ENCODE results near the gene GYG2.
"Not testable (repeated sequence)": the region's sequence is repeated elsewhere in the genome, so short reads cannot be mapped to it uniquely, and the experiment has no call there.

The GYG2 gene
- 0 reads per million in 3 experiments for total RNA-seq

GRCh38 chrX:2828344-2828958 lies at the start of gene GYG2:
Gene GYG2 (plus strand): TSS chrX:2828930. CDS start chrX:2830189, 1,259 bp downstream.
- DNase-seq, result no peak

DNA sequence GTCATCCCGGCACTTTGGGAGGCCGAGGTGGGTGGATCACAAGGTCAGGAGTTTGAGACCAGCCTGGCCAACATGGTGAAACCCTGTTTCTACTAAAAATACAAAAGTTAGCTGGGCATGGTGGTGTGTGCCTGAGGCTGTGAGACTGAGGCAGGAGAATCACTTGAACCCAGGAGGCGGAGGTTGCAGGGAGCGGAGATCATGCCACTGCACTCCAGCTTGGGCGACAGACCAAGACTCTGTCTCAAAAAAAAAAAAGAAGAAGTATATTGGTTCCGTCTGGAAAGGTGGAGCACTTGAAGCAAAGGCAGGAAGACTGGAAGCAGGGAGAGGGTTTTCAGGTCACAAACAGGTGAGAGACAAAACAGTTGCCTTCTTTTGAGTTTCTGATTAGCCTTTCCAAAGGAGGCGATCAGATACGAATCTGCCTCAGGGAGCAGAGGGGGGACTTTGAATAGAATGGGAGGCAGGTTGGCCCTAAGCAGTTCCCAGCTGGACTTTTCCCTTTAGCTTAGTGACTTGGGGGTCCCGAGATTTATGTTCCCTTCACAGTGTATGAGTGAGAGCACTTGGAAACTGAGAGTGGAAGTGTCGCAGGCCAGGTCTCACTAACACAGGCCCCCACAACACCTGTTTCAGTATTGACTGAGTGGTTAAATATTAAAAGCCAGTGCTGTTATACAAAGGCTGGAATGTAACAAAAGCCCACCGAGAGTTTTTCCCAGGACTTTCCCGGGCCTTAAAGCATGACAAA lies 48.1 kb upstream of the GYG2 start:
- not testable (repeated sequence) for DNase-seq

GRCh38 chrX:2781226-2781571 lies 47.5 kb upstream of the GYG2 start:
- no peak for DNase-seq

DNA sequence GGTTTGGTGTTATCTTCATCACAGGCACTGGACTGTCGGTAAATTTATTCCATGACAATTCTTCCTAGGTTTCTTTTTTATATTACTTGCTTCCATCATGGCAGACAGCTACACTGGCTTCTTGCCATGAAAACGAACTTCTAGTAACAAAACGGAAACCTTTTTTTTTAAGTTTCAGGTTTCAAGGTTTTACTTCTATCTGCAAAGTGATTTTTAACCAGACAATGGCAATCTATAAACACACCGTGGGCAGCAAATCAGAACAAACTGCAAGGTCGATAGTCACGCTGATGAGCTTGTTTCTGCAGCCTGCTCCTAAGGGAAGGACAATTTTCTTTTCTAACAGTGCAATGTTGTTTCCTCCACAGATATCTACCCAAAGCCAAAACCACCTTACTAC lies 47.0 kb upstream of the GYG2 start:
- no peak for DNase-seq

- no peak for DNase-seq
These were observed 46.6 kb upstream of the GYG2 start for GRCh38 chrX:2782171-2782570.

DNA sequence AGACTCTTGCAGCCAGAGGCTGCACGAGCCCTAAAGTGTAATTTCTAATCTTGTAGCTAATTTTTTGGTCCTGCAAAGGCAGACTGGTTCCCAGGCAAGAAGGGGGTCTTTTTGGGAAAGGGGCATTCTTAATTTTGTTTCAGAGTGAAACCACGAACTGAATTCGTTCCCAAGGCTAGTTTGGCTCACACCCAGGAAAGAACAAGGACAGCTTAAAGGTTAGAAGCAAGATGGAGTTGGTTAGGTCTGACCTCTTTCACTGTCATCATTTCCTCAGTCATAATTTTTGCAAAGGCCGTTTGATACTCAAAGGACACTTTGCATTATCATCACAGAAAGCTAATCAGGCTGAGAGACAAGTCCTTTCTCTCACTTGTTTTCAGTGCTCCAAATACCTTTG lies 46.0 kb upstream of the GYG2 start:
- no peak for DNase-seq

DNA sequence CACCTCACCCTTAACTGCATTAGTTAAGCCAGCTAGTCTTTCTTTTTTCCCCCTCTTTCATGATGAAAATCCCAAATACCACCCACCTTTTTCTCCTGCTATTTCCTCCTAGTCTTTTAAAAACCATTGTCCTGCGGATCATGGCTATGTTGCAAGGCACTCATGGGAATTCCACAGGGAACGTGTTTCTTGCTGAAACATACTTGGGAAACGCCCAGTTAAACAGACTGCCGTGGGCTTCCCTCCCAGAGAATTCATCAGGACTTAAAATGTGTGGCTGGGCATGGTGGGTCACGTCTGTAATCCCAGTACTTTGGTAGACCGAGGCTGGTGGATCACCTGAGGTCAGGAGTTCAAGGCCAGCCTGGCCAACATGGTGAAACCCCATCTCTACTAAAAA lies 44.7 kb upstream of the GYG2 start:
- DNase-seq, result no peak

- DNase-seq, result no peak
These were observed 43.2 kb upstream of the GYG2 start for GRCh38 chrX:2785538-2785937.

GRCh38 chrX:2788980-2789379 lies 39.8 kb upstream of the GYG2 start:
- DNase-seq, result no peak

- DNase-seq, result no peak
These were observed 39.2 kb upstream of the GYG2 start for GRCh38 chrX:2789569-2789968.

DNA sequence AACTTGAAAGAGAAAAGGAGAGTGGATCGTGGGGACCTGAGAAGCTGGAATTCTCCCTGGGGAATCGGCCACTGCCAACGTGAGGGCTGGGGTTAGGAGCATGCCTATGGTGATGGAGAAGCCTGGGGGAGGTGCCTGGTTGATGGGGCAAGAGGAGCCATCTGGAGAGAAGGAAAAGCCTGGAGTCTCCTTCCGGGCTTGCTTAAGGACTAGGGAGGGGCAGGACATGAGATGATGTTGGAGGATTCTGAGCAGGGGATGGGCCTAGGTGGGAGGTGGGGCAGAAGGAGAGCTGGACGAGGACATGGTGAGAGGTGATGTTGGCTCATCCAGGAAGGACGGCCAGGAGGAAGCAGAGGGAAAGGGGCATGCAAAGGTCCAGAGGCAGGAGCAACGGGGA lies 35.0 kb upstream of the GYG2 start:
- DNase-seq, result no peak

DNA sequence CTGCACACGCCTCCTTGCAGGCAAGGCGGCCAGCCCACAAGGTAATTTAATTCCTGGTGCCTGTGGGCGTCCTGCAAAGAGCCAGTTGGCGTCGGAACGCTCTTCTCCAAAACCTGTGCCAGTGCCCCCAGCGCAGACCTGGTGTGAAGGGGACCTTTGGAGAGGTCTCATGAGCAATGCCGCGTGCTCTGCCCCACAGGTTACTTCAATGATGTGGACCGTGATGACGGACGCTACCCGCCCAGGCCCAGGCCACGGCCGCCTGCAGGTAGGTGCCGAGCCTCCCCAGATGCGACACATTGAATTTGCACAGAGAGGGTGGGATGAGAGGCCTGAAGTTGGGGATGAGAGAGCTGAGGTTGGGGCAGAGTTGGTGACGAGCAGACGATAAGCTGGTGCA lies 34.4 kb upstream of the GYG2 start:
- DNase-seq, result no peak

GRCh38 chrX:2796808-2797207 lies 31.9 kb upstream of the GYG2 start:
- DNase-seq, result not testable (repeated sequence)

- DNase-seq, result no peak
These were observed 29.4 kb upstream of the GYG2 start for GRCh38 chrX:2799369-2799768.

GRCh38 chrX:2799980-2800379 lies 28.8 kb upstream of the GYG2 start:
- not testable (repeated sequence) for DNase-seq

DNA sequence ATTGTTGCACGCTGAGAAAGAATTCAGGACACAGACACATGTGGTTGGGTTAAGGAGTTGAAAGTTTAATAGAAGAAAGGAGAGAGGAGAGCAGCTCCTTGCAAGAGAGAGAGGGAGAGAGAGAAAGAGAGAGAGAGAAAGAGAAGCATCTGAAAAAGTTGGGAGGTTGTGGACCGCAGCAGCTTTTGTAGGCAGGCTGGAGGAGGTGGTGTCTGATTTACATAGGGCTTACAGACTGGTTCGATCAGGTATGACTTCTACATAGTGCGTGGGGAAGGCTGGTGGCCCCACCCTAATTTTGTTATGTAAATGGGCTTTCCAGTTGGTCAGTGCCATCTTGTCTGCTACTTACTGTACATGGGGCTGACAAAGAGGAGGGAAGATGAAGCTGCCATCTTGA lies 27.5 kb upstream of the GYG2 start:
- DNase-seq, result no peak

- not testable (repeated sequence) for DNase-seq
These were observed 26.2 kb upstream of the GYG2 start for GRCh38 chrX:2802376-2803090.

GRCh38 chrX:2803486-2803885 lies 25.2 kb upstream of the GYG2 start:
- not testable (repeated sequence) for DNase-seq

GRCh38 chrX:2804106-2804843 lies 24.5 kb upstream of the GYG2 start:
- DNase-seq, result not testable (repeated sequence)

GRCh38 chrX:2804858-2805257 lies 23.9 kb upstream of the GYG2 start:
- not testable (repeated sequence) for DNase-seq

DNA sequence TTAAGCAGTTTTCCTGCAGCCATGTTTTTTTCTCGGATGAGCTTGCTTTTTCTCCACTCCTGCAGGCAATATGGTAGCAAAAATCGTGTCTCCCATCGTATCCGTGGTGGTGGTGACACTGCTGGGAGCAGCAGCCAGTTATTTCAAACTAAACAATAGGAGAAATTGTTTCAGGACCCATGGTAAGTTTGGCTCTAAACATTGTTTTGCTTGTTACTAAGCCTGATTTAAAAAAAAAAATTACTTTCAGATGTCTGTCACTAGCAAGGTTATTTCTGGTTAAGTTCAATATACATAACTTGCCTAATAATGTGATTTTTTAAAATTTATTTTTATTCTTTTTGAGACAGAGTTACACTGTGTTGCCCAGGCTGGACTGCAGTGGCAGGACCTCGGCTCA lies 17.5 kb upstream of the GYG2 start:
- DNase-seq, result no peak

DNA sequence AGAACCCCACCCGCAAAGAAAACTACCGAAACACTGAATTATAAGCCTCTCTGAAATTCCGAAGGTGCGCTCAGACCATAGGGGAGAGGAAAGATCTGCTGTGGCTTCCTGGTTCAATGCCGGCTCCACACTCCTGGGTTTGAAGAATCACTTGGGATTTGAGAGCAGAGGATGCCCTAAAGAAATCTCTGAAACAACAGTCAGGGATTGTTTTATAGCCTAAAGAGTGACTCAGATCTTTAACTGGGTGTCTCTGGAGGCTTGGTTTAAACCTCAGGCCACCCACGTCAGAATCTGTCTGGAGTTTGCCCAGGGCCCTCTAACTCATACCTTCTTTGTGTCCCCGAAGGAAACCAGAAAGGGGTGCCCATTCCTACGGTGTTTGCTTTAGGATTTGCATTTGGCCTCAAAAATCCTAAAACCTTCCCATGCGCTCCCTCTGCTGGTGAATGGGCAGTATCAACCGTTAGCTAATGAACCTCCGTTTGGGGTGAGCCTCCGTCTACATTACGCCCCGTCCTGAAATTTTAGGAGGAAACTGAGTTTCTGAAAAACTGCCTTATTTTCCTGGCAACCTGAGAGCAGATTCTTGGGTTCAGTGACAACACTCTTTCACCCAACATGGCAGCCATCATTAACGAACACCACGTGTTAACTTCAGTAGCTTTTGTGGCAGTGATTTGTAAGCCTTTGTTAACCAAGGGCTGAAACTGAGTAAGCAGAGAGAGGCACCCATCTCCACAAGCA lies 16.4 kb upstream of the GYG2 start:
- peak; percentile 30 for DNase-seq

- no peak for DNase-seq
These were observed 11.7 kb upstream of the GYG2 start for GRCh38 chrX:2817036-2817435.
